MM.1S (cell line): Measurements from ENCODE around the gene KIAA0513.

Experiments
- DNase-seq: peaks from one replicate; pipeline ENCODE4 v3.0.0-alpha.2; 2015
- H2AFZ ChIP-seq: fragments of 300-600 bp; sonication (generic); 2 replicates; pipeline ENCODE4 v1.6.0; 2016; ENCODE audit warnings: antibody characterized with exemption, low read length
- H3F3A ChIP-seq: fragments of 300-600 bp; sonication (generic); 2 replicates; pipeline ENCODE4 v1.6.1; 2016; ENCODE audit warnings: mild to moderate bottlenecking, antibody characterized with exemption, low read length, moderate library complexity, mixed read lengths; ENCODE audit not compliant: insufficient read depth
- H3K27ac ChIP-seq: fragments of 300-600 bp; sonication (generic); 2 replicates; pipeline ENCODE4 v1.5.1; 2016; ENCODE audit warnings: mild to moderate bottlenecking, low read length
- H3K27me3 ChIP-seq: fragments of 300-600 bp; sonication (generic); replicated peaks from 2 replicates; pipeline ENCODE4 v1.6.0; 2016; ENCODE audit warnings: low read length; ENCODE audit not compliant: insufficient read depth
- H3K36me3 ChIP-seq: fragments of 300-600 bp; sonication (generic); replicated peaks from 2 replicates; pipeline ENCODE4 v1.6.1; 2016; ENCODE audit warnings: mild to moderate bottlenecking, low read length, mixed read lengths; ENCODE audit not compliant: insufficient read depth
- H3K4me1 ChIP-seq: fragments of 300-600 bp; sonication (generic); 2 replicates; pipeline ENCODE4 v1.6.1; 2016; ENCODE audit warnings: low read length, mixed read lengths
- H3K4me2 ChIP-seq: fragments of 300-600 bp; sonication (generic); 2 replicates; pipeline ENCODE4 v1.6.0; 2016; ENCODE audit warnings: low read depth, low read length
- H3K4me3 ChIP-seq: fragments of 300-600 bp; sonication (generic); 2 replicates; pipeline ENCODE4 v1.5.1; 2016; ENCODE audit warnings: low read length, mixed read lengths
- H3K79me2 ChIP-seq: fragments of 300-600 bp; sonication (generic); 2 replicates; pipeline ENCODE4 v1.6.1; 2016; ENCODE audit warnings: mixed run types, low read length, mixed read lengths
- H3K9ac ChIP-seq: fragments of 300-600 bp; sonication (generic); 2 replicates; pipeline ENCODE4 v1.6.1; 2016; ENCODE audit warnings: low read length, mixed read lengths
- H3K9me2 ChIP-seq: fragments of 300-600 bp; sonication (generic); replicated peaks from 2 replicates; pipeline ENCODE4 v1.6.1; 2016; ENCODE audit warnings: mild to moderate bottlenecking, low read length, mixed read lengths; ENCODE audit not compliant: insufficient read depth
- H3K9me3 ChIP-seq: fragments of 300-600 bp; sonication (generic); replicated peaks from 2 replicates; pipeline ENCODE4 v1.6.1; 2016; ENCODE audit warnings: mild to moderate bottlenecking, low read length, mixed read lengths; ENCODE audit not compliant: insufficient read depth
- H4K20me1 ChIP-seq: fragments of 300-600 bp; sonication (generic); 2 replicates; pipeline ENCODE4 v1.6.1; 2016; ENCODE audit warnings: mild to moderate bottlenecking, low read length, moderate library complexity, mixed read lengths; ENCODE audit not compliant: insufficient read depth
- CTCF ChIP-seq: fragments of 300-600 bp; sonication (generic); IDR thresholded peaks from 2 replicates; pipeline ENCODE4 v1.5.1; 2016; ENCODE audit warnings: antibody characterized with exemption, low read length, mixed read lengths
- EZH2 ChIP-seq: fragments of 300-600 bp; sonication (generic); optimal IDR thresholded peaks from 2 replicates; pipeline ENCODE3; 2017; ENCODE audit warnings: low read depth, mild to moderate bottlenecking, antibody characterized with exemption, low read length, mixed read lengths
- EZH2phosphoT487 ChIP-seq: fragments of 300-600 bp; sonication (generic); IDR thresholded peaks from 2 replicates; pipeline ENCODE4 v1.6.1; 2018; ENCODE audit warnings: antibody characterized with exemption, low read length

The KIAA0513 gene

GRCh38 chr16:85033171-85033570, 5.6 kb downstream of the KIAA0513 start:
- no peaks in the 10 kb centered on the region for H3K9me2 ChIP-seq
- no peaks in the 10 kb centered on the region for H4K20me1 ChIP-seq
- no peaks in the 10 kb centered on the region for H3K27me3 ChIP-seq
- H3K4me1 ChIP-seq: peaks cover 3% of the 10 kb centered on the region
- H2AFZ ChIP-seq: no peak overlapping the region
- DNase-seq: no peak
- H3K4me2 ChIP-seq: no peak overlapping the region
- no peaks in the 10 kb centered on the region for H3K79me2 ChIP-seq
- H3K4me3 ChIP-seq: no peak overlapping the region
- TF ChIP-seq EZH2phosphoT487: no peak
- TF ChIP-seq CTCF: no peak
- TF ChIP-seq EZH2: no peak
- no peaks in the 10 kb centered on the region for H3K9me3 ChIP-seq
- H3K9ac ChIP-seq: no peak overlapping the region
- H3F3A ChIP-seq: peaks cover 14% of the 10 kb centered on the region
- H3K36me3 ChIP-seq: no peaks in the 10 kb centered on the region
- H3K27ac ChIP-seq: no peak overlapping the region

GRCh38 chr16:85034591-85035433, 7.2 kb downstream of the KIAA0513 start:
- Histone ChIP-seq H3K9me3 (no peaks in the 10 kb centered on the region), H3F3A (no peaks in the 10 kb centered on the region), H3K4me3 (no peak overlapping the region), H3K79me2 (no peaks in the 10 kb centered on the region), H4K20me1 (no peaks in the 10 kb centered on the region), H3K27ac (no peak overlapping the region), H3K4me1 (peaks cover under 1% of the 10 kb centered on the region; the same call in 1 of the 2 replicates), H3K9ac (no peak overlapping the region), H3K27me3 (no peaks in the 10 kb centered on the region), H2AFZ (no peak overlapping the region), H3K4me2 (no peak overlapping the region), H3K9me2 (no peaks in the 10 kb centered on the region), H3K36me3 (no peaks in the 10 kb centered on the region)
- DNase-seq: no peak
- TF ChIP-seq CTCF: no peak
- no peak for TF ChIP-seq EZH2phosphoT487
- no peak for TF ChIP-seq EZH2

- no peaks in the 10 kb centered on the region for H3K36me3 ChIP-seq
- H3K4me1 ChIP-seq: no peaks in the 10 kb centered on the region
- no peak overlapping the region for H2AFZ ChIP-seq
- H3K79me2 ChIP-seq: no peaks in the 10 kb centered on the region
- no peak overlapping the region for H3K27ac ChIP-seq
- H4K20me1 ChIP-seq: no peaks in the 10 kb centered on the region
- no peaks in the 10 kb centered on the region for H3K9me3 ChIP-seq
- TF ChIP-seq EZH2 (no peak), EZH2phosphoT487 (no peak), CTCF (no peak)
- H3K9me2 ChIP-seq: no peaks in the 10 kb centered on the region
- no peak overlapping the region for H3K4me3 ChIP-seq
- H3F3A ChIP-seq: no peaks in the 10 kb centered on the region
- no peak overlapping the region for H3K4me2 ChIP-seq
- H3K9ac ChIP-seq: no peak overlapping the region
- DNase-seq: no peak
- H3K27me3 ChIP-seq: no peaks in the 10 kb centered on the region
Measured at GRCh38 chr16:85036236-85037049, 8.8 kb downstream of the KIAA0513 start.
